ENCODE data around the gene CCNT2.

- TF ChIP-seq CTCF (conservative IDR thresholded peaks at IDR 0.05; ENCODE audit: low read depth, low read length) (no peak), EZH2 (IDR thresholded peaks at IDR 0.05; ENCODE audit: borderline replicate concordance, low read depth, low read length, poor library complexity, severe bottlenecking) (no peak)
Measured at GRCh38 chr2:134975281-134976009, 56.8 kb downstream of the CCNT2 start.
